ENCODE measurements around the gene JMJD8. TPM values are rescaled to one million over a fixed set of nuclear protein-coding genes. Genes with fewer than 3 reads are reported as not detected.
"Not testable (repeated sequence)": the region's sequence is repeated elsewhere in the genome, so short reads cannot be mapped to it uniquely, and the experiment has no call there.

Gene JMJD8
- total and polyA plus RNA-seq, 2 donors (not counting 1 experiment from before 2014, with no cell fraction given), result 23.8 to 31.5 TPM

GRCh38 chr16:693766-694165, 9.6 kb upstream of the JMJD8 start:
- H3K79me2 ChIP-seq (ENCODE audit: control insufficient read depth, insufficient read depth, low read length), result peaks cover 6% of the 10 kb centered on the region
- H3K4me2 ChIP-seq (ENCODE audit: extremely low read depth, insufficient read depth, low read length), result no peak overlapping the region
- peaks cover 21% of the 10 kb centered on the region for H3K27me3 ChIP-seq (ENCODE audit: control insufficient read depth, insufficient read depth, low read length)
- no peaks in the 10 kb centered on the region for H4K20me1 ChIP-seq (ENCODE audit: control insufficient read depth, extremely low read depth, insufficient read depth, low read length)
- no peak overlapping the region for H3K4me3 ChIP-seq (replicated peaks in 1 of 4; ENCODE audit: control extremely low read depth in 1 of 4, insufficient read depth in 1 of 4, low read depth in 3 of 4, low read length in 4 of 4)
- H3K9ac ChIP-seq (ENCODE audit: insufficient read depth, low read length), result no peak overlapping the region
- H3K36me3 ChIP-seq (ENCODE audit: control insufficient read depth, insufficient read depth, low read length), result no peaks in the 10 kb centered on the region
- H3K9me3 ChIP-seq (ENCODE audit: control insufficient read depth, insufficient read depth, low read depth, low read length), result no peaks in the 10 kb centered on the region
- peaks cover 5% of the 10 kb centered on the region for H3K4me1 ChIP-seq (ENCODE audit: control insufficient read depth, extremely low read depth, insufficient read depth, low read length)
- H2AFZ ChIP-seq (ENCODE audit: low read length), result no peak overlapping the region
- H3K27ac ChIP-seq (ENCODE audit: insufficient read depth, low read length), result no peak overlapping the region
- DNase-seq (ENCODE audit: low read depth in 2 of 2), result no peak
- TF ChIP-seq EZH2 (IDR thresholded peaks at IDR 0.05; ENCODE audit: low read length, missing control alignments), result no peak
- TF ChIP-seq CTCF (conservative IDR thresholded peaks at IDR 0.05 in 1 of 2, IDR thresholded peaks at IDR 0.05 in 1 of 2; ENCODE audit: low read depth in 1 of 2, low read length in 2 of 2), result no peak

- Histone ChIP-seq H3K4me3 (replicated peaks in 1 of 4; ENCODE audit: control extremely low read depth in 1 of 4, insufficient read depth in 1 of 4, low read depth in 3 of 4, low read length in 4 of 4) (no peak overlapping the region), H3K27me3 (ENCODE audit: control insufficient read depth, insufficient read depth, low read length) (peaks cover 21% of the 10 kb centered on the region), H3K9ac (ENCODE audit: insufficient read depth, low read length) (no peak overlapping the region), H3K4me1 (ENCODE audit: control insufficient read depth, extremely low read depth, insufficient read depth, low read length) (peaks cover 5% of the 10 kb centered on the region), H2AFZ (ENCODE audit: low read length) (no peak overlapping the region), H3K27ac (ENCODE audit: insufficient read depth, low read length) (no peak overlapping the region), H3K4me2 (ENCODE audit: extremely low read depth, insufficient read depth, low read length) (no peak overlapping the region), H3K9me3 (ENCODE audit: control insufficient read depth, insufficient read depth, low read depth, low read length) (no peaks in the 10 kb centered on the region), H4K20me1 (ENCODE audit: control insufficient read depth, extremely low read depth, insufficient read depth, low read length) (no peaks in the 10 kb centered on the region), H3K36me3 (ENCODE audit: control insufficient read depth, insufficient read depth, low read length) (no peaks in the 10 kb centered on the region), H3K79me2 (ENCODE audit: control insufficient read depth, insufficient read depth, low read length) (peaks cover 6% of the 10 kb centered on the region)
- no peak for DNase-seq (ENCODE audit: low read depth in 2 of 2)
- TF ChIP-seq CTCF (conservative IDR thresholded peaks at IDR 0.05 in 1 of 2, IDR thresholded peaks at IDR 0.05 in 1 of 2; ENCODE audit: low read depth in 1 of 2, low read length in 2 of 2) (no peak), EZH2 (IDR thresholded peaks at IDR 0.05; ENCODE audit: low read length, missing control alignments) (peak; percentile 78)
Measured at GRCh38 chr16:693364-693763, 9.2 kb upstream of the JMJD8 start.

GRCh38 chr16:692356-693108, 8.4 kb upstream of the JMJD8 start:
- no peak overlapping the region for H3K4me2 ChIP-seq (ENCODE audit: extremely low read depth, insufficient read depth, low read length)
- TF ChIP-seq CTCF (conservative IDR thresholded peaks at IDR 0.05 in 1 of 2, IDR thresholded peaks at IDR 0.05 in 1 of 2; ENCODE audit: low read depth in 1 of 2, low read length in 2 of 2) (no peak), EZH2 (IDR thresholded peaks at IDR 0.05; ENCODE audit: low read length, missing control alignments) (peak; percentile 55)
- no peak for DNase-seq (ENCODE audit: low read depth in 2 of 2)
- no peak overlapping the region for H3K9ac ChIP-seq (ENCODE audit: insufficient read depth, low read length)
- H3K27me3 ChIP-seq (ENCODE audit: control insufficient read depth, insufficient read depth, low read length), result peaks cover 21% of the 10 kb centered on the region
- no peak overlapping the region for H3K4me3 ChIP-seq (replicated peaks in 1 of 4; ENCODE audit: control extremely low read depth in 1 of 4, insufficient read depth in 1 of 4, low read depth in 3 of 4, low read length in 4 of 4)
- H3K9me3 ChIP-seq (ENCODE audit: control insufficient read depth, insufficient read depth, low read depth, low read length), result no peaks in the 10 kb centered on the region
- H2AFZ ChIP-seq (ENCODE audit: low read length), result no peak overlapping the region
- no peaks in the 10 kb centered on the region for H4K20me1 ChIP-seq (ENCODE audit: control insufficient read depth, extremely low read depth, insufficient read depth, low read length)
- H3K36me3 ChIP-seq (ENCODE audit: control insufficient read depth, insufficient read depth, low read length), result peaks cover 3% of the 10 kb centered on the region
- H3K79me2 ChIP-seq (ENCODE audit: control insufficient read depth, insufficient read depth, low read length), result peaks cover 6% of the 10 kb centered on the region
- H3K4me1 ChIP-seq (ENCODE audit: control insufficient read depth, extremely low read depth, insufficient read depth, low read length), result peaks cover 5% of the 10 kb centered on the region
- H3K27ac ChIP-seq (ENCODE audit: insufficient read depth, low read length), result no peak overlapping the region

GRCh38 chr16:691242-691641, 7.1 kb upstream of the JMJD8 start:
- peaks cover 21% of the 10 kb centered on the region for H3K27me3 ChIP-seq (ENCODE audit: control insufficient read depth, insufficient read depth, low read length)
- H4K20me1 ChIP-seq (ENCODE audit: control insufficient read depth, extremely low read depth, insufficient read depth, low read length); H3K79me2 ChIP-seq (ENCODE audit: control insufficient read depth, insufficient read depth, low read length); H3K27ac ChIP-seq (ENCODE audit: insufficient read depth, low read length); H3K4me1 ChIP-seq (ENCODE audit: control insufficient read depth, extremely low read depth, insufficient read depth, low read length); H3K9ac ChIP-seq (ENCODE audit: insufficient read depth, low read length); H3K4me3 ChIP-seq (replicated peaks in 1 of 4; ENCODE audit: control extremely low read depth in 1 of 4, insufficient read depth in 1 of 4, low read depth in 3 of 4, low read length in 4 of 4); H3K9me3 ChIP-seq (ENCODE audit: control insufficient read depth, insufficient read depth, low read depth, low read length); H3K4me2 ChIP-seq (ENCODE audit: extremely low read depth, insufficient read depth, low read length); DNase-seq (ENCODE audit: low read depth in 2 of 2); H2AFZ ChIP-seq (ENCODE audit: low read length): not testable (repeated sequence)
- H3K36me3 ChIP-seq (ENCODE audit: control insufficient read depth, insufficient read depth, low read length), result peaks cover 10% of the 10 kb centered on the region
